ENCODE data around the gene QARS1. TPM values are rescaled to one million over a fixed set of nuclear protein-coding genes. Genes with fewer than 3 reads are reported as not detected.

Gene QARS1
- polyA plus RNA-seq, 1 of the 3 experiments (the other 2 are of a cell fraction), result 311 TPM

GRCh38 chr3:49054344-49054862, 50.2 kb downstream of the QARS1 start:
- peaks cover 23 to 44% of the 10 kb centered on the region in 2 experiments for H3K36me3 ChIP-seq (replicated peaks in 1 of 2; ENCODE audit: control insufficient read depth in 1 of 2, insufficient read depth in 2 of 2, low read length in 1 of 2)
- no peak overlapping the region for H3K9ac ChIP-seq
- H4K20me1 ChIP-seq (ENCODE audit: insufficient read depth), result no peaks in the 10 kb centered on the region; the same call in 1 of the 2 replicates
- CTCF ChIA-PET, result no interaction called here
- no peak overlapping the region for H3K4me2 ChIP-seq
- H3K27me3 ChIP-seq (ENCODE audit: insufficient read depth), result no peaks in the 10 kb centered on the region
- DNase-seq, result no peak
- H3K4me1 ChIP-seq (ENCODE audit: control insufficient read depth in 1 of 2, insufficient read depth in 2 of 2, low read depth in 1 of 2, low read length in 1 of 2), result no peaks in the 10 kb centered on the region; a peak in 1 of 4 replicates
- TF ChIP-seq TCF12 (IDR thresholded peaks at IDR 0.05) (no peak), RFX5 (IDR thresholded peaks at IDR 0.05; ENCODE audit: low read length) (no peak), FOXM1 (IDR thresholded peaks at IDR 0.05; ENCODE audit: low read depth) (no peak), USF1 (IDR thresholded peaks at IDR 0.05; ENCODE audit: borderline replicate concordance, low read depth) (no peak)
- POLR2A ChIA-PET, result no interaction called here
- peaks cover 52% of the 10 kb centered on the region for H3K79me2 ChIP-seq (ENCODE audit: insufficient read depth)
- no peak overlapping the region for H2AFZ ChIP-seq (ENCODE audit: low read depth)
- H3K27ac ChIP-seq (ENCODE audit: low read depth in 2 of 2, low read length in 1 of 2), result no peak overlapping the region
- H3K9me3 ChIP-seq, result no peaks in the 10 kb centered on the region
- no peaks in the 10 kb centered on the region for H3F3A ChIP-seq (replicated peaks; ENCODE audit: insufficient read depth)
- 97% methylated on average over 2 of the region's 2 CpGs for WGBS (ENCODE audit: low lambda C conversion rate)
- no peak overlapping the region for H3K4me3 ChIP-seq (ENCODE audit: low read depth in 2 of 2, low read length in 1 of 2)
- H3K9me2 ChIP-seq, result no peaks in the 10 kb centered on the region

- H3K4me3 ChIP-seq (ENCODE audit: low read depth in 2 of 2, low read length in 1 of 2), result no peak overlapping the region
- WGBS (ENCODE audit: low lambda C conversion rate), result 96% methylated on average over 1 of the region's 1 CpG
- no peak overlapping the region for H2AFZ ChIP-seq (ENCODE audit: low read depth)
- H3K9me3 ChIP-seq, result no peaks in the 10 kb centered on the region
- ChIA-PET POLR2A (no interaction called here), CTCF (interaction anchor here (0.7 kb wide), 1 partner anchor 48 kb away, joined by 3 read pairs; no protein-coding TSS in a partner anchor)
- no peaks in the 10 kb centered on the region for H3F3A ChIP-seq (replicated peaks; ENCODE audit: insufficient read depth)
- H3K4me2 ChIP-seq, result no peak overlapping the region
- no peaks in the 10 kb centered on the region; the same call in 1 of the 2 replicates for H4K20me1 ChIP-seq (ENCODE audit: insufficient read depth)
- no peak for DNase-seq
- H3K36me3 ChIP-seq (replicated peaks in 1 of 2; ENCODE audit: control insufficient read depth in 1 of 2, insufficient read depth in 2 of 2, low read length in 1 of 2), result peaks cover 23 to 49% of the 10 kb centered on the region in 2 experiments
- peaks cover 61% of the 10 kb centered on the region for H3K79me2 ChIP-seq (ENCODE audit: insufficient read depth)
- H3K27ac ChIP-seq (ENCODE audit: low read depth in 2 of 2, low read length in 1 of 2), result no peak overlapping the region
- TF ChIP-seq FOXJ3 (CRISPR knock-in tag; IDR thresholded peaks at IDR 0.05) (no peak), NRF1 (IDR thresholded peaks at IDR 0.05; ENCODE audit: low read depth, low read length) (no peak), MEF2A (IDR thresholded peaks at IDR 0.05; ENCODE audit: borderline replicate concordance, low read depth) (no peak), PBX3 (IDR thresholded peaks at IDR 0.05) (no peak), EP300 (IDR thresholded peaks at IDR 0.05; ENCODE audit: borderline replicate concordance in 1 of 2, low read depth in 1 of 2, low read length in 1 of 2) (no peak), TEAD4 (IDR thresholded peaks at IDR 0.05; ENCODE audit: borderline replicate concordance, insufficient read depth) (no peak), USF2 (IDR thresholded peaks at IDR 0.05; ENCODE audit: borderline replicate concordance, low read depth, low read length) (no peak), MAX (IDR thresholded peaks at IDR 0.05; ENCODE audit: low read depth) (no peak), RAD21 (IDR thresholded peaks at IDR 0.05; ENCODE audit: low read length) (no peak), GATA2 (CRISPR knock-in tag; IDR thresholded peaks at IDR 0.05) (no peak)
- H3K27me3 ChIP-seq (ENCODE audit: insufficient read depth), result no peaks in the 10 kb centered on the region
- H3K4me1 ChIP-seq (ENCODE audit: control insufficient read depth in 1 of 2, insufficient read depth in 2 of 2, low read depth in 1 of 2, low read length in 1 of 2), result no peaks in the 10 kb centered on the region; a peak in 1 of 4 replicates
- no peaks in the 10 kb centered on the region for H3K9me2 ChIP-seq
- H3K9ac ChIP-seq, result no peak overlapping the region
Observed at GRCh38 chr3:49053543-49053942, 51.0 kb downstream of the QARS1 start.

Small RNA genes within 50 kb of the gene (small RNA-seq; reads per million reads assigned to genes)
- 0 reads per million in 7 experiments for gene RN7SL182P

Other genes starting within 250 kb of the QARS1 start
- 30.3 and 41.9 TPM in 2 replicates for gene SLC25A20, start 205.9 kb downstream of the QARS1 start, polyA plus RNA-seq (2012; rRNA removed)
- 69.7 and 94.4 TPM in 2 replicates for gene ARIH2, start 185.9 kb downstream of the QARS1 start, polyA plus RNA-seq (2012; rRNA removed)
- gene P4HTM, start 114.5 kb downstream of the QARS1 start, polyA plus RNA-seq (2012; rRNA removed), result 21.0 and 21.4 TPM in 2 replicates
- 230 and 277 TPM in 2 replicates for gene WDR6, start 97.4 kb downstream of the QARS1 start, polyA plus RNA-seq (2012; rRNA removed)
- 82.7 and 99.4 TPM in 2 replicates for gene DALRD3, start 86.2 kb downstream of the QARS1 start, polyA plus RNA-seq (2012; rRNA removed)
- 85.3 and 104 TPM in 2 replicates for gene NDUFAF3, start 82.6 kb downstream of the QARS1 start, polyA plus RNA-seq (2012; rRNA removed)
- gene IMPDH2, start 75.4 kb downstream of the QARS1 start, polyA plus RNA-seq (2012; rRNA removed), result 305 and 346 TPM in 2 replicates
- 58.5 and 67.0 TPM in 2 replicates for gene QRICH1, start 10.7 kb downstream of the QARS1 start, polyA plus RNA-seq (2012; rRNA removed)
- gene USP19, start 16.1 kb upstream of the QARS1 start, polyA plus RNA-seq (2012; rRNA removed), result 75.6 and 80.5 TPM in 2 replicates
- gene LAMB2, start 28.3 kb upstream of the QARS1 start, polyA plus RNA-seq (2012; rRNA removed), result 318 and 332 TPM in 2 replicates
- gene CCDC71, start 61.6 kb upstream of the QARS1 start, polyA plus RNA-seq (2012; rRNA removed), result 40.9 and 43.6 TPM in 2 replicates
- gene KLHDC8B, start 66.8 kb upstream of the QARS1 start, polyA plus RNA-seq (2012; rRNA removed), result 35.3 and 40.6 TPM in 2 replicates
- gene C3orf62, start 172.5 kb upstream of the QARS1 start, polyA plus RNA-seq (2012; rRNA removed), result 4.2 and 5.8 TPM in 2 replicates
- 33.2 and 45.6 TPM in 2 replicates for gene USP4, start 235.3 kb upstream of the QARS1 start, polyA plus RNA-seq (2012; rRNA removed)

Measured in SK-N-SH (cell line).